SW 1271 (cell line): ENCODE measurements around the gene TMEM123.

Experiments used
- DNase-seq, 2 experiments: peaks; one replicate each; lab custom pipeline; 2025; lab: John Stamatoyannopoulos, UW

Gene TMEM123

GRCh38 chr11:102361086-102362031, 91.2 kb downstream of the TMEM123 start:
- no peak for DNase-seq

- no peak for DNase-seq
Observed at GRCh38 chr11:102360681-102361080, 91.9 kb downstream of the TMEM123 start.

DNA sequence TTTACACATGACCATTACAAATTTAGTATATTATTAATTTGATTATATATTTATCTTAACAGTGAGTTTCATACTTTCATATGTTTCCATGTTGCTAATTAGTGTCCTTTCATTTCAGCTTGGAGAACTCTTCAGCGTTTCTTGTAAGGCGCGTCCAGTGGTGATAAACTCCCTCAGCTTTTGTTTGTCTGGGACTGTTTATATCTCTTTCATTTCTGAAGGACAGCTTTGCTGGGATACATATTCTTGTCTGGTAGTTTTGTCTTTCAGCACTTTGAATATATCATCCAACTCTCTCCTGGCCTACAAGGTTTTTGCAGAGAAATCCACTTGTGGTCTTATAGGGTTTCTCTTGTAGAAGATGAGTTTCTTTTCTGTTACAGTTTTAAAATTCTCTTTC, 93.2 kb downstream of the TMEM123 start:
- no peak for DNase-seq

GRCh38 chr11:102357116-102357515, 95.4 kb downstream of the TMEM123 start:
- no peak for DNase-seq

- peak in 1 of 2 experiments; percentile 79 for DNase-seq
Observed at GRCh38 chr11:102347462-102348370, 104.8 kb downstream of the TMEM123 start.

GRCh38 chr11:102346748-102347461, 105.7 kb downstream of the TMEM123 start, which contains the start of gene BIRC2:
Gene BIRC2 (plus strand): TSS chr11:102347214. CDS start chr11:102349855, 2,641 bp downstream.
- peak; percentile 94 for DNase-seq

DNA sequence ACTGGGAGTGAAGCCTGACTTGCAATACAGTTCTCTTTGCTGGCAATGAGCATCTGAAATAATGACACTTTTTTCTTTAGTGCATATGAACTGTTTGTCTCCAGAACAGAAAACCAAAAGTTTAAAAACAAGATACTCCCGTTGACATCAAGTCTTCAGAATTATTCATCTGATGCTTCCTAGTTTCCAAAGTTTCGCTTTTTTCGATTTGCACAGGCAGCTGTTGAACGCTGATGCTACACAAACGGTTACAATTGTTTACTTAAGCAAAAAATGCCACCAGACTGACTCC, 106.2 kb downstream of the TMEM123 start:
- no peak for DNase-seq
